MM.1S (cell line): ENCODE data around the gene PRSS33.

Experiments used
- CTCF ChIP-seq: fragments of 300-600 bp; sonication (generic); IDR thresholded peaks from 2 replicates; pipeline ENCODE4 v1.5.1; 2016; ENCODE audit warnings: antibody characterized with exemption, low read length, mixed read lengths
- EZH2 ChIP-seq: fragments of 300-600 bp; sonication (generic); optimal IDR thresholded peaks from 2 replicates; pipeline ENCODE3; 2017; ENCODE audit warnings: low read depth, mild to moderate bottlenecking, antibody characterized with exemption, low read length, mixed read lengths

DNA sequence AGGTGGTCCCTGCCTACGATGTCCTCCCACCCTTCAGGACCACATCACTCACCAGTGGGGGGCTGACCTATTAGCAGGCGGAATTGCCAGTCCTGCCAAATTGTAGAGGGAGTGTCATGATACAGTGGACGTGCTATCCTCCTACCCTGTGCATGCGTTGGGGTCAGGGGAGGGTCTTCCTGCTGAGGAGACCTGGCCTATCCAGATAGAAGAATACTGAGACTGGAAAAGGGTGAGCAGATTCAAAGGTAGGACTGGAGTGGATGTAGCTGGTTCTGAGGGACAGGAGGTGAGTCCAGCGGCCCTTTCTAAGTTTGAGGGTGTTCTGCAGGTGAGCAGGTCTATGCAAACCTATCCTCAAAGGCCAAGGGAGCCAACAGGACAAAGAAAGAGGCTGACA is 18.9 kb upstream of the PRSS33 start:
- TF ChIP-seq CTCF, result no peak
- no peak for TF ChIP-seq EZH2
